ENCODE data around the gene PPP4R4. TPM values are rescaled to one million over a fixed set of nuclear protein-coding genes. Genes with fewer than 3 reads are reported as not detected.
"Not testable (repeated sequence)": the region's sequence is repeated elsewhere in the genome, so short reads cannot be mapped to it uniquely, and the experiment has no call there.

Gene PPP4R4
- total RNA-seq, 2 donors from 2014 or later, result 0.27 to 8.9 TPM

DNA sequence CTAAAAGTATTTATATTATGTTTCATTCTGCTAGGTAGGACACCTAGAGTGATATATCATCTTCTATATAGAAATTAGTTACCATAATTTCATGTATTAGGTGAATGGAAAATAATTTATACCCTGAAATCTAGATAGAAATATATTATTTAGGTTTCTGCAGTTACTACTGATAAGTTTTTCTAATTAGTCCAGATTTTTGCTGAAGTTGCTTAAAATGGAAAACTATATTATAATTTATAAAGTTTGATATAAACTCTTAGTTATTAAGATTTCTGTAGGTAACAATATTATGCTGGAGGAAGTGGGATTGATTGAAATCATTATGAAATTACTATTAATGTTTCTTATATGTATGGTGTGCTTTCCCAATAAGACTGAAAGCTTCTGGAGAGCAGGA, 62.9 kb downstream of the PPP4R4 start:
- no peaks in the 10 kb centered on the region for H3K27me3 ChIP-seq (replicated peaks; ENCODE audit: insufficient read depth)
- no peak overlapping the region for H3K4me3 ChIP-seq
- TF ChIP-seq, protein P1, sequence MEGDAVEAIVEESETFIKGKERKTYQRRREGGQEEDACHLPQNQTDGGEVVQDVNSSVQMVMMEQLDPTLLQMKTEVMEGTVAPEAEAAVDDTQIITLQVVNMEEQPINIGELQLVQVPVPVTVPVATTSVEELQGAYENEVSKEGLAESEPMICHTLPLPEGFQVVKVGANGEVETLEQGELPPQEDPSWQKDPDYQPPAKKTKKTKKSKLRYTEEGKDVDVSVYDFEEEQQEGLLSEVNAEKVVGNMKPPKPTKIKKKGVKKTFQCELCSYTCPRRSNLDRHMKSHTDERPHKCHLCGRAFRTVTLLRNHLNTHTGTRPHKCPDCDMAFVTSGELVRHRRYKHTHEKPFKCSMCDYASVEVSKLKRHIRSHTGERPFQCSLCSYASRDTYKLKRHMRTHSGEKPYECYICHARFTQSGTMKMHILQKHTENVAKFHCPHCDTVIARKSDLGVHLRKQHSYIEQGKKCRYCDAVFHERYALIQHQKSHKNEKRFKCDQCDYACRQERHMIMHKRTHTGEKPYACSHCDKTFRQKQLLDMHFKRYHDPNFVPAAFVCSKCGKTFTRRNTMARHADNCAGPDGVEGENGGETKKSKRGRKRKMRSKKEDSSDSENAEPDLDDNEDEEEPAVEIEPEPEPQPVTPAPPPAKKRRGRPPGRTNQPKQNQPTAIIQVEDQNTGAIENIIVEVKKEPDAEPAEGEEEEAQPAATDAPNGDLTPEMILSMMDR (IDR thresholded peaks at IDR 0.05), result no peak
- ATAC-seq (ENCODE audit: insufficient number of reproducible peaks, low FRiP score, low read depth) (no peak), DNase-seq (ENCODE audit: low spot score) (no peak)
- H3K4me1 ChIP-seq (ENCODE audit: control insufficient read depth in 1 of 2, low read depth in 2 of 2), result no peaks in the 10 kb centered on the region
- H3K36me3 ChIP-seq, result no peaks in the 10 kb centered on the region
- H3K9me3 ChIP-seq, result no peaks in the 10 kb centered on the region
- H3K27ac ChIP-seq, result no peak overlapping the region

DNA sequence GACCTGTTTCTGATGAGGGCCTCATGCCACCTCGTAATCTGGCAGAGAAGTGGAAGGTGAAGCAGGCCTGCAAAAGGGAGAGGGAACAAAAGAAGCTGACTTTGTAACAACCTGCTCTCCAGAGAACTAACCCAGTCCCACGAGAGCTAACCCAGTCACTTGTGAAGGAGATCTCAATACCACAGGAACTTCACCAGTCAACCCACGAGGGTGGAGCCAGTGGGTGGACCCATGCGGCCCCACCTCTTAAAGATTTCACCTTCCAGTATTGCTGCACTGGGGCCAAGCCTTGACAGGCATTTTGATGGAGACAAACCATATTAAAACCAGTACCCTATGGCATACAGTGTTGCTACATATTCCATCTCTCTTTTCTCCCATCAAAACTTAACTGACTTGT, 63.9 kb downstream of the PPP4R4 start:
- Histone ChIP-seq H3K27me3 (replicated peaks; ENCODE audit: insufficient read depth) (no peaks in the 10 kb centered on the region), H3K27ac (no peak overlapping the region), H3K36me3 (no peaks in the 10 kb centered on the region), H3K4me1 (ENCODE audit: control insufficient read depth in 1 of 2, low read depth in 2 of 2) (no peaks in the 10 kb centered on the region), H3K9me3 (no peaks in the 10 kb centered on the region), H3K4me3 (no peak overlapping the region)
- TF ChIP-seq, protein P1 (IDR thresholded peaks at IDR 0.05), result no peak
- DNase-seq (ENCODE audit: low spot score), result no peak
- ATAC-seq (ENCODE audit: insufficient number of reproducible peaks, low FRiP score, low read depth), result no peak

DNA sequence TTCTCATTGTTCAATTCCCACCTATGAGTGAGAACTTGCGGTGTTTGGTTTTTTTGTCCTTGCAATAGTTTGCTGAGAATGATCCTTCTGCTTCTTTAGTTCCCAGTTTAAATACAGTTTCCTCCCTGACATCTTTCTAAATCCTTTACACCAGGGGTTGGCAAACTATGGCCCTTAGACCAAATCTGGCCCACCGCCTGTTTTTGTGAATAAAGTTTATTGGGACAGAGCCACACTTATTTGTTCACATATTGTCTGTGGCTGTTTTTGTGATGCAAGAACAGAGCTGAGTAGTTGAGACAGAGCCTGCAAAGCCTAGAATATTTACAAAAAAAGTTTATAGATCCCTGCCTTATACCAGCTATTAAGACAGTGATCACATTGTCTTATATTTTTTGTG, 65.3 kb downstream of the PPP4R4 start:
- Histone ChIP-seq H3K27me3 (replicated peaks; ENCODE audit: insufficient read depth) (no peaks in the 10 kb centered on the region), H3K36me3 (no peaks in the 10 kb centered on the region), H3K27ac (no peak overlapping the region), H3K4me3 (no peak overlapping the region), H3K9me3 (no peaks in the 10 kb centered on the region), H3K4me1 (ENCODE audit: control insufficient read depth in 1 of 2, low read depth in 2 of 2) (no peaks in the 10 kb centered on the region)
- TF ChIP-seq, protein P1 (IDR thresholded peaks at IDR 0.05), result no peak
- DNase-seq (ENCODE audit: low spot score) (no peak), ATAC-seq (ENCODE audit: insufficient number of reproducible peaks, low FRiP score, low read depth) (no peak)

GRCh38 chr14:94244182-94244581, 70.1 kb downstream of the PPP4R4 start:
- TF ChIP-seq, protein P1 (IDR thresholded peaks at IDR 0.05), result no peak
- DNase-seq (ENCODE audit: low spot score), result no peak
- H3K4me1 ChIP-seq (ENCODE audit: control insufficient read depth in 1 of 2, low read depth in 2 of 2), result no peaks in the 10 kb centered on the region
- no peaks in the 10 kb centered on the region for H3K27me3 ChIP-seq (replicated peaks; ENCODE audit: insufficient read depth)
- no peak for ATAC-seq (ENCODE audit: insufficient number of reproducible peaks, low FRiP score, low read depth)
- no peak overlapping the region for H3K4me3 ChIP-seq
- H3K9me3 ChIP-seq, result no peaks in the 10 kb centered on the region
- H3K27ac ChIP-seq, result no peak overlapping the region
- no peaks in the 10 kb centered on the region for H3K36me3 ChIP-seq

DNA sequence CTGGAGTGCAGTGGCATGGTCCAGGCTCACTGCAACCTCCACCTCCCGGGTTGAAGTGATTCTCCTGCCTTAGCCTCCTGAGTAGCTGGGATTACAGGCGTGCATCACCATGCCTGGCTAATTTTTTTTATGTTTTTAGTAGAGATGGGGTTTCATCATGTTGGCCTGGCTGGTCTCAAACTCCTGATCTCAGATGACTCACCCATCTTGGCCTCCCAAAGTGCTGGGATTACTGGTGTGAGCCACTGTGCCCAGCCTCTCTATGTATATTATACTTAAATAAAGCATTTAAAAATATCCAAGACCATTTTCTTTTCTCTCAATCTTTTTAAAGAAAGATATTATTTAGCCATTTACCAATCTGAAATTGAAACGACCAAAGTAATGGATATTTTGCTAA, 90.1 kb downstream of the PPP4R4 start:
- H3K36me3 ChIP-seq; H3K27ac ChIP-seq; H3K9me3 ChIP-seq; H3K4me1 ChIP-seq (ENCODE audit: control insufficient read depth in 1 of 2, low read depth in 2 of 2); H3K4me3 ChIP-seq; H3K27me3 ChIP-seq (replicated peaks; ENCODE audit: insufficient read depth); DNase-seq (ENCODE audit: low spot score); ATAC-seq (ENCODE audit: insufficient number of reproducible peaks, low FRiP score, low read depth): not testable (repeated sequence)

DNA sequence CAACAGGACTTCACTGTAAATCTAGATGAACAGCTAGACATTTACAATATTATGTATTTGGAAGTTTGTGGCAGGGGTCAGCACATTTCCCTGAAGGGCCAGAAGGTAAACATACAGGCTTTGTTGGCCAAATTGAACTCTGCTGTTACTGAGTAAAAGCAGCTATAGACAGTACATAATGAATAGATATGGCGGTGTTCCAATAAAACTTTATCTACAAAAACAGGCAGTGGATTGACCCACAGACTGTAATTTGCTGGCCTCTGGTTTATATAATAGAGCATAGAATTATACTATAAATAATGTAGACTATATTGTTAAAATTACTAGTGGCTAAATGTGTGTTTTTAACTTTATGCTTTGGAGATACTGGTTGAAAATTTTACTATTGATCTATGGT, 93.2 kb downstream of the PPP4R4 start:
- ATAC-seq (ENCODE audit: insufficient number of reproducible peaks, low FRiP score, low read depth), result no peak
- Histone ChIP-seq H3K9me3 (no peaks in the 10 kb centered on the region), H3K27me3 (replicated peaks; ENCODE audit: insufficient read depth) (no peaks in the 10 kb centered on the region), H3K4me1 (ENCODE audit: control insufficient read depth in 1 of 2, low read depth in 2 of 2) (no peaks in the 10 kb centered on the region), H3K36me3 (no peaks in the 10 kb centered on the region), H3K27ac (no peak overlapping the region), H3K4me3 (no peak overlapping the region)
- TF ChIP-seq, protein P1 (IDR thresholded peaks at IDR 0.05), result no peak
- DNase-seq (ENCODE audit: low spot score), result no peak

- H3K27ac ChIP-seq; H3K36me3 ChIP-seq; ATAC-seq (ENCODE audit: insufficient number of reproducible peaks, low FRiP score, low read depth); H3K4me3 ChIP-seq; H3K4me1 ChIP-seq (ENCODE audit: control insufficient read depth in 1 of 2, low read depth in 2 of 2); DNase-seq (ENCODE audit: low spot score); H3K9me3 ChIP-seq; H3K27me3 ChIP-seq (replicated peaks; ENCODE audit: insufficient read depth): not testable (repeated sequence)
These were observed 94.5 kb downstream of the PPP4R4 start for GRCh38 chr14:94268582-94268981.

All from thoracic aorta (tissue), 2 donors.